Right lobe of liver (tissue), 6 donors: ENCODE data around the gene EEIG1. TPM values are rescaled to one million over a fixed set of nuclear protein-coding genes. Genes with fewer than 3 reads are reported as not detected.

ENCODE experiments used
- ATAC-seq, 4 donors: fragments of 200-7000 bp; cut with Tn5 transposase; one replicate each; pipeline ENCODE4 v1.9.1; 2020; ENCODE audit warnings: mild to moderate bottlenecking in 4 of 4, moderate library complexity in 4 of 4
- DNase-seq, 3 donors: peaks; one replicate each; pipeline ENCODE4 v3.0.0-alpha.2; 2020
- H3K27ac ChIP-seq, 3 donors: fragments of 200-600 bp; one replicate each; pipeline ENCODE4 v1.8.0; 2022
- H3K27me3 ChIP-seq, 2 donors: fragments of 200-600 bp; one replicate each; pipeline ENCODE4 v1.8.0; 2022
- H3K36me3 ChIP-seq, 4 donors: fragments of 200-600 bp; sonication (generic) in 1 of 4; one replicate each; pipeline versions ENCODE4 v1.5.1 to v1.8.0; 2017 to 2022; ENCODE audit warnings: control low read depth in 1 of 4
- H3K4me1 ChIP-seq, 4 donors: fragments of 200-600 bp; sonication (generic) in 1 of 4; one replicate each; pipeline versions ENCODE4 v1.5.1 to v1.8.0; 2017 to 2022; ENCODE audit warnings: control low read depth in 1 of 4
- H3K4me3 ChIP-seq, 3 donors: fragments of 200-600 bp; one replicate each; pipeline ENCODE4 v1.8.0; 2022
- H3K9me3 ChIP-seq, 4 donors: fragments of 200-600 bp; sonication (generic) in 1 of 4; one replicate each; pipeline versions ENCODE4 v1.5.1 to v1.8.0; 2017 to 2022; ENCODE audit warnings: control low read depth in 1 of 4
- POLR2A ChIP-seq: fragments of 450-650 bp; IDR thresholded peaks from one replicate; pipeline ENCODE4 v1.6.1; 2017; ENCODE audit warnings: antibody characterized with exemption, mild to moderate bottlenecking
- WGBS: methylation state at CpG from one replicate; pipeline ENCODE4 v1.1.6; 2018; ENCODE audit warnings: low coverage, low lambda C conversion rate; ENCODE audit not compliant: insufficient coverage; ENCODE audit errors: missing lambda C conversion rate; 5-methylcytosine and 5-hydroxymethylcytosine counted together
- intact Hi-C, 2 donors: fragments of 100-400 bp; cut with DNase I; formaldehyde crosslinking; loops; one replicate each; pipeline versions ENCODE4 v1.11.2 to v1.14.1; 2022
- total RNA-seq, 6 experiments: library from RNA; depleted of rRNA in 2 of 6; stranded (reverse); fragments of >200 nt in 2 of 6; fragmentation: NEBNext Ultra II Directional in 3 of 6; extraction: Animal tissue kit (Norgen Biotek cat#: 25700) in 3 of 6; gene quantifications; one replicate each; pipeline versions ENCODE4 v1.1.0 to v1.2.4, GENCODE V29; 2016 to 2023
- TF ChIP-seq, protein P1 (sequence below), 4 donors: fragments of 200-600 bp in 3 of 4; fragments of 450-650 bp in 1 of 4; IDR thresholded peaks; one replicate each; pipeline versions ENCODE4 v1.5.1 to v1.8.0; 2016 to 2022; ENCODE audit warnings: antibody characterized with exemption in 4 of 4, mild to moderate bottlenecking in 2 of 4
- donor health status: DM: no; HTN: yes; CAD: no.
- donor health status: DM: no; HTN: no; CAD: no.
- donor health status: DM: no; HTN: no; CAD: no.
- donor health status: DM: no; HTN: yes; CAD: no.
- donor health status: DM: no; HTN: yes; CAD: no.

EEIG1 gene
- total RNA-seq, 6 experiments from 2014 or later, result 9.7 to 54.1 (median 23.6) TPM

GRCh38 chr9:127959398-127959797, 21.4 kb downstream of the EEIG1 start:
- intact Hi-C loops, result no loop called here
- Histone ChIP-seq H3K9me3 (no peaks in the 10 kb centered on the region), H3K27me3 (no peaks in the 10 kb centered on the region), H3K4me1 (peaks cover 0 to 75% (median 29%) of the 10 kb centered on the region in 4 donors), H3K36me3 (no peaks in the 10 kb centered on the region), H3K4me3 (no peak overlapping the region), H3K27ac (no peak overlapping the region)
- WGBS, result 92% methylated on average over 2 of the region's 4 CpGs
- DNase-seq (no peak), ATAC-seq (no peak)
- TF ChIP-seq, protein P1, sequence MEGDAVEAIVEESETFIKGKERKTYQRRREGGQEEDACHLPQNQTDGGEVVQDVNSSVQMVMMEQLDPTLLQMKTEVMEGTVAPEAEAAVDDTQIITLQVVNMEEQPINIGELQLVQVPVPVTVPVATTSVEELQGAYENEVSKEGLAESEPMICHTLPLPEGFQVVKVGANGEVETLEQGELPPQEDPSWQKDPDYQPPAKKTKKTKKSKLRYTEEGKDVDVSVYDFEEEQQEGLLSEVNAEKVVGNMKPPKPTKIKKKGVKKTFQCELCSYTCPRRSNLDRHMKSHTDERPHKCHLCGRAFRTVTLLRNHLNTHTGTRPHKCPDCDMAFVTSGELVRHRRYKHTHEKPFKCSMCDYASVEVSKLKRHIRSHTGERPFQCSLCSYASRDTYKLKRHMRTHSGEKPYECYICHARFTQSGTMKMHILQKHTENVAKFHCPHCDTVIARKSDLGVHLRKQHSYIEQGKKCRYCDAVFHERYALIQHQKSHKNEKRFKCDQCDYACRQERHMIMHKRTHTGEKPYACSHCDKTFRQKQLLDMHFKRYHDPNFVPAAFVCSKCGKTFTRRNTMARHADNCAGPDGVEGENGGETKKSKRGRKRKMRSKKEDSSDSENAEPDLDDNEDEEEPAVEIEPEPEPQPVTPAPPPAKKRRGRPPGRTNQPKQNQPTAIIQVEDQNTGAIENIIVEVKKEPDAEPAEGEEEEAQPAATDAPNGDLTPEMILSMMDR (IDR thresholded peaks at IDR 0.05), result no peak
- no peak for TF ChIP-seq POLR2A

- 80% methylated on average over 1 of the region's 1 CpG for WGBS
- intact Hi-C loops, result no loop called here
- no peaks in the 10 kb centered on the region for H3K9me3 ChIP-seq
- DNase-seq (no peak), ATAC-seq (no peak)
- no peak overlapping the region for H3K27ac ChIP-seq
- no peaks in the 10 kb centered on the region for H3K27me3 ChIP-seq
- peaks cover 0 to 69% (median 25%) of the 10 kb centered on the region in 4 donors for H3K4me1 ChIP-seq
- H3K4me3 ChIP-seq, result no peak overlapping the region
- TF ChIP-seq POLR2A, result no peak
- TF ChIP-seq, protein P1 (IDR thresholded peaks at IDR 0.05), result no peak
- H3K36me3 ChIP-seq, result no peaks in the 10 kb centered on the region
Observed at GRCh38 chr9:127958728-127959127, 22.1 kb downstream of the EEIG1 start.

- peak; percentile 88 to 90 (median 89) for DNase-seq
- TF ChIP-seq, protein P1 (IDR thresholded peaks at IDR 0.05), result peak; percentile 31 to 81 (median 50)
- TF ChIP-seq POLR2A, result no peak
- no peaks in the 10 kb centered on the region for H3K36me3 ChIP-seq
- intact Hi-C loops, result no loop called here
- H3K4me1 ChIP-seq, result peaks cover 0 to 54% (median 16%) of the 10 kb centered on the region in 4 donors
- H3K27ac ChIP-seq, result peak overlapping the region; percentile 42 to 68 (median 43)
- no peaks in the 10 kb centered on the region for H3K9me3 ChIP-seq
- peak; percentile 89 to 96 (median 92) for ATAC-seq
- H3K27me3 ChIP-seq, result no peaks in the 10 kb centered on the region
- 14% methylated on average over 7 of the region's 12 CpGs for WGBS
- H3K4me3 ChIP-seq, result no peak overlapping the region
Observed at GRCh38 chr9:127955294-127956015, 25.3 kb downstream of the EEIG1 start.

GRCh38 chr9:127954831-127955293, 25.9 kb downstream of the EEIG1 start:
- Histone ChIP-seq H3K27ac (peak overlapping the region in 2 of 3 donors; percentile 10 to 68), H3K36me3 (no peaks in the 10 kb centered on the region), H3K27me3 (no peaks in the 10 kb centered on the region), H3K9me3 (no peaks in the 10 kb centered on the region), H3K4me3 (no peak overlapping the region), H3K4me1 (peaks cover 0 to 51% (median 16%) of the 10 kb centered on the region in 4 donors)
- intact Hi-C loops, result no loop called here
- DNase-seq (no peak), ATAC-seq (peak in 1 of 4 donors; percentile 0)
- no peak for TF ChIP-seq POLR2A
- TF ChIP-seq, protein P1 (IDR thresholded peaks at IDR 0.05), result no peak
- no CpG with 5 or more reads among the region's 13 CpGs for WGBS
